ENCODE results near the gene PACRG.

PACRG gene

GRCh38 chr6:162722633-162723032, 5.1 kb upstream of the PACRG start:
- H3K27me3 ChIP-seq (ENCODE audit: control insufficient read depth, insufficient read depth, low read length, poor library complexity, severe bottlenecking) = peaks cover 9% of the 10 kb centered on the region
- no peaks in the 10 kb centered on the region for H3K9me3 ChIP-seq (ENCODE audit: control insufficient read depth, low read length)
- no CpG with 5 or more reads among the region's 1 CpG for WGBS, 2 experiments
- H3K27ac ChIP-seq (ENCODE audit: insufficient read depth, low read depth, low read length, poor library complexity, severe bottlenecking) = no peak overlapping the region
- H3K4me3 ChIP-seq (ENCODE audit: insufficient read depth, low read depth, low read length) = no peak overlapping the region
- no peaks in the 10 kb centered on the region for H3K4me1 ChIP-seq (ENCODE audit: control insufficient read depth, insufficient read depth, low read length)
- H3K36me3 ChIP-seq (ENCODE audit: control insufficient read depth, insufficient read depth, low read length) = no peaks in the 10 kb centered on the region

- no peaks in the 10 kb centered on the region for H3K36me3 ChIP-seq (ENCODE audit: control insufficient read depth, insufficient read depth, low read length)
- WGBS, 2 experiments = 20 to 21% methylated on average over 13 of the region's 13 CpGs
- peaks cover 6% of the 10 kb centered on the region for H3K4me1 ChIP-seq (ENCODE audit: control insufficient read depth, insufficient read depth, low read length)
- H3K27ac ChIP-seq (ENCODE audit: insufficient read depth, low read depth, low read length, poor library complexity, severe bottlenecking) = no peak overlapping the region
- H3K9me3 ChIP-seq (ENCODE audit: control insufficient read depth, low read length) = no peaks in the 10 kb centered on the region
- H3K4me3 ChIP-seq (ENCODE audit: insufficient read depth, low read depth, low read length) = peak overlapping the region; percentile 79
- peaks cover 9% of the 10 kb centered on the region for H3K27me3 ChIP-seq (ENCODE audit: control insufficient read depth, insufficient read depth, low read length, poor library complexity, severe bottlenecking)
Observed at GRCh38 chr6:162726947-162727321, 840 bp upstream of the PACRG start.

GRCh38 chr6:162728197-162728596, 423 bp downstream of the PACRG start:
- WGBS, 2 experiments = 79% methylated on average over 7 of the region's 7 CpGs
- peak overlapping the region; percentile 76 for H3K27ac ChIP-seq (ENCODE audit: insufficient read depth, low read depth, low read length, poor library complexity, severe bottlenecking)
- H3K4me1 ChIP-seq (ENCODE audit: control insufficient read depth, insufficient read depth, low read length) = peaks cover 6% of the 10 kb centered on the region
- H3K36me3 ChIP-seq (ENCODE audit: control insufficient read depth, insufficient read depth, low read length) = no peaks in the 10 kb centered on the region
- no peak overlapping the region for H3K4me3 ChIP-seq (ENCODE audit: insufficient read depth, low read depth, low read length)
- H3K27me3 ChIP-seq (ENCODE audit: control insufficient read depth, insufficient read depth, low read length, poor library complexity, severe bottlenecking) = peaks cover 9% of the 10 kb centered on the region
- no peaks in the 10 kb centered on the region for H3K9me3 ChIP-seq (ENCODE audit: control insufficient read depth, low read length)

GRCh38 chr6:162728706-162729105, 932 bp downstream of the PACRG start:
- 94 to 100% methylated on average over 1 of the region's 1 CpG for WGBS, 2 experiments
- H3K4me3 ChIP-seq (ENCODE audit: insufficient read depth, low read depth, low read length) = no peak overlapping the region
- peaks cover 9% of the 10 kb centered on the region for H3K27me3 ChIP-seq (ENCODE audit: control insufficient read depth, insufficient read depth, low read length, poor library complexity, severe bottlenecking)
- H3K36me3 ChIP-seq (ENCODE audit: control insufficient read depth, insufficient read depth, low read length) = no peaks in the 10 kb centered on the region
- peaks cover 6% of the 10 kb centered on the region for H3K4me1 ChIP-seq (ENCODE audit: control insufficient read depth, insufficient read depth, low read length)
- no peaks in the 10 kb centered on the region for H3K9me3 ChIP-seq (ENCODE audit: control insufficient read depth, low read length)
- no peak overlapping the region for H3K27ac ChIP-seq (ENCODE audit: insufficient read depth, low read depth, low read length, poor library complexity, severe bottlenecking)

- Histone ChIP-seq H3K27me3 (ENCODE audit: control insufficient read depth, insufficient read depth, low read length, poor library complexity, severe bottlenecking) (peaks cover 9% of the 10 kb centered on the region), H3K36me3 (ENCODE audit: control insufficient read depth, insufficient read depth, low read length) (no peaks in the 10 kb centered on the region), H3K4me3 (ENCODE audit: insufficient read depth, low read depth, low read length) (no peak overlapping the region), H3K9me3 (ENCODE audit: control insufficient read depth, low read length) (no peaks in the 10 kb centered on the region), H3K27ac (ENCODE audit: insufficient read depth, low read depth, low read length, poor library complexity, severe bottlenecking) (no peak overlapping the region), H3K4me1 (ENCODE audit: control insufficient read depth, insufficient read depth, low read length) (peaks cover 6% of the 10 kb centered on the region)
- no CpG with 5 or more reads among the region's 1 CpG for WGBS, 2 experiments
Observed at GRCh38 chr6:162730502-162730901, 2.7 kb downstream of the PACRG start.

- Histone ChIP-seq H3K36me3 (ENCODE audit: control insufficient read depth, insufficient read depth, low read length) (no peaks in the 10 kb centered on the region), H3K4me1 (ENCODE audit: control insufficient read depth, insufficient read depth, low read length) (peaks cover under 1% of the 10 kb centered on the region), H3K27me3 (ENCODE audit: control insufficient read depth, insufficient read depth, low read length, poor library complexity, severe bottlenecking) (no peaks in the 10 kb centered on the region), H3K4me3 (ENCODE audit: insufficient read depth, low read depth, low read length) (no peak overlapping the region), H3K27ac (ENCODE audit: insufficient read depth, low read depth, low read length, poor library complexity, severe bottlenecking) (no peak overlapping the region), H3K9me3 (ENCODE audit: control insufficient read depth, low read length) (no peaks in the 10 kb centered on the region)
- WGBS, 2 experiments = 77 to 78% methylated on average over 4 of the region's 4 CpGs
Observed at GRCh38 chr6:162733489-162733888, 5.7 kb downstream of the PACRG start.

- H3K36me3 ChIP-seq (ENCODE audit: control insufficient read depth, insufficient read depth, low read length) = no peaks in the 10 kb centered on the region
- 54 to 65% methylated on average over 1 of the region's 1 CpG for WGBS, 2 experiments
Observed at GRCh38 chr6:162736961-162737360, 9.2 kb downstream of the PACRG start.

GRCh38 chr6:162750776-162751175, 23.0 kb downstream of the PACRG start:
- Histone ChIP-seq H3K27me3 (ENCODE audit: control insufficient read depth, insufficient read depth, low read length, poor library complexity, severe bottlenecking) (no peaks in the 10 kb centered on the region), H3K27ac (ENCODE audit: insufficient read depth, low read depth, low read length, poor library complexity, severe bottlenecking) (no peak overlapping the region), H3K4me1 (ENCODE audit: control insufficient read depth, insufficient read depth, low read length) (no peaks in the 10 kb centered on the region), H3K4me3 (ENCODE audit: insufficient read depth, low read depth, low read length) (no peak overlapping the region), H3K36me3 (ENCODE audit: control insufficient read depth, insufficient read depth, low read length) (no peaks in the 10 kb centered on the region), H3K9me3 (ENCODE audit: control insufficient read depth, low read length) (no peaks in the 10 kb centered on the region)
- WGBS, 2 experiments = 83 to 86% methylated on average over 3 of the region's 3 CpGs

More at GRCh38 chr6:162736961-162737360, 9.2 kb downstream of the PACRG start:
- Histone ChIP-seq H3K4me3 (ENCODE audit: insufficient read depth, low read depth, low read length) (no peak overlapping the region), H3K27ac (ENCODE audit: insufficient read depth, low read depth, low read length, poor library complexity, severe bottlenecking) (no peak overlapping the region), H3K9me3 (ENCODE audit: control insufficient read depth, low read length) (no peaks in the 10 kb centered on the region), H3K27me3 (ENCODE audit: control insufficient read depth, insufficient read depth, low read length, poor library complexity, severe bottlenecking) (no peaks in the 10 kb centered on the region), H3K4me1 (ENCODE audit: control insufficient read depth, insufficient read depth, low read length) (no peaks in the 10 kb centered on the region)

GRCh38 chr6:162751211-162751859, 23.6 kb downstream of the PACRG start:
- Histone ChIP-seq H3K27ac (ENCODE audit: insufficient read depth, low read depth, low read length, poor library complexity, severe bottlenecking) (no peak overlapping the region), H3K4me3 (ENCODE audit: insufficient read depth, low read depth, low read length) (no peak overlapping the region), H3K27me3 (ENCODE audit: control insufficient read depth, insufficient read depth, low read length, poor library complexity, severe bottlenecking) (no peaks in the 10 kb centered on the region), H3K4me1 (ENCODE audit: control insufficient read depth, insufficient read depth, low read length) (no peaks in the 10 kb centered on the region), H3K9me3 (ENCODE audit: control insufficient read depth, low read length) (no peaks in the 10 kb centered on the region), H3K36me3 (ENCODE audit: control insufficient read depth, insufficient read depth, low read length) (no peaks in the 10 kb centered on the region)

GRCh38 chr6:162753775-162754174, 26.0 kb downstream of the PACRG start:
- no peak overlapping the region for H3K27ac ChIP-seq (ENCODE audit: insufficient read depth, low read depth, low read length, poor library complexity, severe bottlenecking)
- no peaks in the 10 kb centered on the region for H3K4me1 ChIP-seq (ENCODE audit: control insufficient read depth, insufficient read depth, low read length)
- no peak overlapping the region for H3K4me3 ChIP-seq (ENCODE audit: insufficient read depth, low read depth, low read length)
- H3K27me3 ChIP-seq (ENCODE audit: control insufficient read depth, insufficient read depth, low read length, poor library complexity, severe bottlenecking) = no peaks in the 10 kb centered on the region
- no peaks in the 10 kb centered on the region for H3K36me3 ChIP-seq (ENCODE audit: control insufficient read depth, insufficient read depth, low read length)
- no peaks in the 10 kb centered on the region for H3K9me3 ChIP-seq (ENCODE audit: control insufficient read depth, low read length)

GRCh38 chr6:162770136-162770535, 42.4 kb downstream of the PACRG start:
- Histone ChIP-seq H3K36me3 (ENCODE audit: control insufficient read depth, insufficient read depth, low read length) (no peaks in the 10 kb centered on the region), H3K27me3 (ENCODE audit: control insufficient read depth, insufficient read depth, low read length, poor library complexity, severe bottlenecking) (no peaks in the 10 kb centered on the region), H3K4me1 (ENCODE audit: control insufficient read depth, insufficient read depth, low read length) (peaks cover 2% of the 10 kb centered on the region), H3K27ac (ENCODE audit: insufficient read depth, low read depth, low read length, poor library complexity, severe bottlenecking) (no peak overlapping the region), H3K9me3 (ENCODE audit: control insufficient read depth, low read length) (no peaks in the 10 kb centered on the region), H3K4me3 (ENCODE audit: insufficient read depth, low read depth, low read length) (no peak overlapping the region)
